ENCODE measurements around the gene CST7. TPM values are rescaled to one million over a fixed set of nuclear protein-coding genes. Genes with fewer than 3 reads are reported as not detected.

Gene CST7
- total RNA-seq, 1 experiment from 2014 or later, result not detected

GRCh38 chr20:24981790-24982189 is 32.7 kb downstream of the CST7 start:
- ATAC-seq, result no peak
- Histone ChIP-seq H3K36me3 (ENCODE audit: low read depth, low read length) (peaks cover 47% of the 10 kb centered on the region), H4K20me1 (ENCODE audit: low read length) (no peaks in the 10 kb centered on the region), H2AFZ (ENCODE audit: low read length) (no peak overlapping the region), H3K4me1 (ENCODE audit: insufficient read depth, low read length) (no peaks in the 10 kb centered on the region), H3F3A (ENCODE audit: low read length, unreplicated experiment) (no peaks in the 10 kb centered on the region), H3K9me3 (ENCODE audit: low read length) (no peaks in the 10 kb centered on the region), H3K4me3 (ENCODE audit: low read length) (no peak overlapping the region), H3K27ac (ENCODE audit: low read length) (no peak overlapping the region), H3K27me3 (ENCODE audit: low read length) (no peaks in the 10 kb centered on the region), H3K9ac (ENCODE audit: low read length) (no peak overlapping the region), H3K9me2 (replicated peaks; ENCODE audit: low read length) (no peaks in the 10 kb centered on the region), H3K79me2 (ENCODE audit: low read length) (peaks cover 28% of the 10 kb centered on the region), H3K4me2 (ENCODE audit: low read length) (no peak overlapping the region)
- DNase-seq, result no peak
- no TSS peak for BruUV-seq (replicated peaks)
- CTCF ChIA-PET, result no interaction called here
- POLR2A ChIA-PET (ENCODE audit: unreplicated experiment), result no interaction called here
- TF ChIP-seq EZH2 (IDR thresholded peaks at IDR 0.05; ENCODE audit: low read length, unreplicated experiment) (no peak), EZH2phosphoT487 (IDR thresholded peaks at IDR 0.05; ENCODE audit: borderline replicate concordance, low read length) (no peak)
- TF ChIP-seq, protein P1, sequence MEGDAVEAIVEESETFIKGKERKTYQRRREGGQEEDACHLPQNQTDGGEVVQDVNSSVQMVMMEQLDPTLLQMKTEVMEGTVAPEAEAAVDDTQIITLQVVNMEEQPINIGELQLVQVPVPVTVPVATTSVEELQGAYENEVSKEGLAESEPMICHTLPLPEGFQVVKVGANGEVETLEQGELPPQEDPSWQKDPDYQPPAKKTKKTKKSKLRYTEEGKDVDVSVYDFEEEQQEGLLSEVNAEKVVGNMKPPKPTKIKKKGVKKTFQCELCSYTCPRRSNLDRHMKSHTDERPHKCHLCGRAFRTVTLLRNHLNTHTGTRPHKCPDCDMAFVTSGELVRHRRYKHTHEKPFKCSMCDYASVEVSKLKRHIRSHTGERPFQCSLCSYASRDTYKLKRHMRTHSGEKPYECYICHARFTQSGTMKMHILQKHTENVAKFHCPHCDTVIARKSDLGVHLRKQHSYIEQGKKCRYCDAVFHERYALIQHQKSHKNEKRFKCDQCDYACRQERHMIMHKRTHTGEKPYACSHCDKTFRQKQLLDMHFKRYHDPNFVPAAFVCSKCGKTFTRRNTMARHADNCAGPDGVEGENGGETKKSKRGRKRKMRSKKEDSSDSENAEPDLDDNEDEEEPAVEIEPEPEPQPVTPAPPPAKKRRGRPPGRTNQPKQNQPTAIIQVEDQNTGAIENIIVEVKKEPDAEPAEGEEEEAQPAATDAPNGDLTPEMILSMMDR (conservative IDR thresholded peaks at IDR 0.05; ENCODE audit: low read depth, low read length), result no peak
- intact Hi-C loops (cut with micrococcal nuclease), result no loop called here

DNA sequence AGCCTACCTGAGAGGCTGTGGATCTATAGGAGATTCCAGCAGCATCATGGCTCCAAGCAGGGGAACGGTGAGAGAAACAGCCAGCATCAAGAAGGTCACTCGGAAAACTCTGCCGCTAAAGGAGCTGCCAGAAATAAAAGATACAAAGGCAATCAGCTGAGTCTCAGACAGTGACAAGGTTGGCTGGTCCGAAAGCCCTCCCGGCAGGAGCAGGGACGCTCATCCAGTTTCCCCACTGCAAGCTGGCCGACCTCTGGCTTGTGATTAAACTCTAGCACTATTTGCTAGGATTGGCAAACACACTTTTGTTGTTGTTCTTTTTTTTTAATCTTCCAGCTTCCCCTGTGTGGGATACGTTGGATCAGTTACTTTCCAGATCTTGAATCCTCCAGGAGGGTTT is 34.8 kb downstream of the CST7 start:
- H3K27me3 ChIP-seq (ENCODE audit: low read length), result no peaks in the 10 kb centered on the region
- intact Hi-C loops (cut with micrococcal nuclease), result no loop called here
- peaks cover 31% of the 10 kb centered on the region for H3K36me3 ChIP-seq (ENCODE audit: low read depth, low read length)
- no peak overlapping the region for H3K9ac ChIP-seq (ENCODE audit: low read length)
- no peaks in the 10 kb centered on the region for H3K9me2 ChIP-seq (replicated peaks; ENCODE audit: low read length)
- TF ChIP-seq EZH2 (IDR thresholded peaks at IDR 0.05; ENCODE audit: low read length, unreplicated experiment), result no peak
- TF ChIP-seq, protein P1 (conservative IDR thresholded peaks at IDR 0.05; ENCODE audit: low read depth, low read length), result no peak
- TF ChIP-seq EZH2phosphoT487 (IDR thresholded peaks at IDR 0.05; ENCODE audit: borderline replicate concordance, low read length), result no peak
- POLR2A ChIA-PET (ENCODE audit: unreplicated experiment), result no interaction called here
- no peak overlapping the region for H3K4me3 ChIP-seq (ENCODE audit: low read length)
- no peaks in the 10 kb centered on the region for H3F3A ChIP-seq (ENCODE audit: low read length, unreplicated experiment)
- CTCF ChIA-PET, result no interaction called here
- no peak overlapping the region for H2AFZ ChIP-seq (ENCODE audit: low read length)
- H3K79me2 ChIP-seq (ENCODE audit: low read length), result peaks cover 49% of the 10 kb centered on the region
- ATAC-seq, result no peak
- H3K4me2 ChIP-seq (ENCODE audit: low read length), result no peak overlapping the region
- H3K4me1 ChIP-seq (ENCODE audit: insufficient read depth, low read length), result no peaks in the 10 kb centered on the region
- H3K9me3 ChIP-seq (ENCODE audit: low read length), result no peaks in the 10 kb centered on the region
- no peak overlapping the region for H3K27ac ChIP-seq (ENCODE audit: low read length)
- DNase-seq, result no peak
- no peaks in the 10 kb centered on the region for H4K20me1 ChIP-seq (ENCODE audit: low read length)
- BruUV-seq (replicated peaks), result no TSS peak

DNA sequence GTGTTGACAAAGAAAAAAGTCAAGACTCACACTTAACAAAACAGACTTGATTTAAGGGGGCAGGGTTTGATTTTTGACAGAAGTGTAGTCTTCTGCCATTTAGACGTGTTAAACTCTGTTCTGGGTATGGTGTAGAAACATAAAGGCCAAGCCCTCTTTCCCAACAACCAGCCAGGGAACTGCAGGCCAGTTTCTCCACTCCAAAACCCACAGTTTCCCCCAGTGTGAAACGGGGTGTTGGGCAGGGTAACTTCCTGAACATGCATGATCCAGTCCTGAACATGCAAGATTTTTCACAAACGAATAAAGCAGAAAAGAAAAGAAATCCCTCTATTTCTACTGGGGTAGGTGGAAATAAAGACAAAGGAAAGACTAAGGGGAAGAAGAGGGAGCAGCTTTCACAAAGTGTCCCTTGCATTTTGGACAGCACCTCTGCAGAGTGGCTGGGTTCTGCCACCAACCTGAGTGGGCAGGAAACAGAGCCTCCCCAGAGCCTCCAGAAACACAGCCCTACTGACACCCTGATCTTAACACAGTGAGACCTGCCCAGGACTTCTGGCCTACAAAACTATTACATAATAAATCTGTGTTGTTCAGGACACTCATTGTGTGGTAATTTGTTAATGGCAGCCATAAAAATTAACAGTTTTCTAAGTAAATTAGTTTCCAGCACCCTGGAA is 36.0 kb downstream of the CST7 start:
- CTCF ChIA-PET, result no interaction called here
- TF ChIP-seq, protein P1 (conservative IDR thresholded peaks at IDR 0.05; ENCODE audit: low read depth, low read length), result no peak
- TF ChIP-seq EZH2 (IDR thresholded peaks at IDR 0.05; ENCODE audit: low read length, unreplicated experiment) (no peak), EZH2phosphoT487 (IDR thresholded peaks at IDR 0.05; ENCODE audit: borderline replicate concordance, low read length) (no peak)

More for the DNA sequence above, 36.0 kb downstream of the CST7 start:
- no peaks in the 10 kb centered on the region for H4K20me1 ChIP-seq (ENCODE audit: low read length)
- H3K79me2 ChIP-seq (ENCODE audit: low read length), result peaks cover 61% of the 10 kb centered on the region
- intact Hi-C loops (cut with micrococcal nuclease), result no loop called here
- no peaks in the 10 kb centered on the region for H3K27me3 ChIP-seq (ENCODE audit: low read length)
- DNase-seq (no peak), ATAC-seq (no peak)
- BruUV-seq (replicated peaks), result no TSS peak
- POLR2A ChIA-PET (ENCODE audit: unreplicated experiment), result no interaction called here
- H3K4me3 ChIP-seq (ENCODE audit: low read length), result no peak overlapping the region
- no peak overlapping the region for H3K4me2 ChIP-seq (ENCODE audit: low read length)
- H3K27ac ChIP-seq (ENCODE audit: low read length), result no peak overlapping the region
- no peaks in the 10 kb centered on the region for H3K4me1 ChIP-seq (ENCODE audit: insufficient read depth, low read length)
- H2AFZ ChIP-seq (ENCODE audit: low read length), result no peak overlapping the region
- no peak overlapping the region for H3K9ac ChIP-seq (ENCODE audit: low read length)
- H3F3A ChIP-seq (ENCODE audit: low read length, unreplicated experiment), result no peaks in the 10 kb centered on the region
- H3K9me3 ChIP-seq (ENCODE audit: low read length), result no peaks in the 10 kb centered on the region
- peaks cover 27% of the 10 kb centered on the region for H3K36me3 ChIP-seq (ENCODE audit: low read depth, low read length)
- no peaks in the 10 kb centered on the region for H3K9me2 ChIP-seq (replicated peaks; ENCODE audit: low read length)
